ENCODE results near the gene ERCC5. TPM values are rescaled to one million over a fixed set of nuclear protein-coding genes. Genes with fewer than 3 reads are reported as not detected.

Gene ERCC5
- total and polyA plus RNA-seq, 9 of the 15 experiments (the other 6 are each of a cell fraction or from before 2014, with no cell fraction given), result 7.4 to 43.1 (median 33.9) TPM

DNA sequence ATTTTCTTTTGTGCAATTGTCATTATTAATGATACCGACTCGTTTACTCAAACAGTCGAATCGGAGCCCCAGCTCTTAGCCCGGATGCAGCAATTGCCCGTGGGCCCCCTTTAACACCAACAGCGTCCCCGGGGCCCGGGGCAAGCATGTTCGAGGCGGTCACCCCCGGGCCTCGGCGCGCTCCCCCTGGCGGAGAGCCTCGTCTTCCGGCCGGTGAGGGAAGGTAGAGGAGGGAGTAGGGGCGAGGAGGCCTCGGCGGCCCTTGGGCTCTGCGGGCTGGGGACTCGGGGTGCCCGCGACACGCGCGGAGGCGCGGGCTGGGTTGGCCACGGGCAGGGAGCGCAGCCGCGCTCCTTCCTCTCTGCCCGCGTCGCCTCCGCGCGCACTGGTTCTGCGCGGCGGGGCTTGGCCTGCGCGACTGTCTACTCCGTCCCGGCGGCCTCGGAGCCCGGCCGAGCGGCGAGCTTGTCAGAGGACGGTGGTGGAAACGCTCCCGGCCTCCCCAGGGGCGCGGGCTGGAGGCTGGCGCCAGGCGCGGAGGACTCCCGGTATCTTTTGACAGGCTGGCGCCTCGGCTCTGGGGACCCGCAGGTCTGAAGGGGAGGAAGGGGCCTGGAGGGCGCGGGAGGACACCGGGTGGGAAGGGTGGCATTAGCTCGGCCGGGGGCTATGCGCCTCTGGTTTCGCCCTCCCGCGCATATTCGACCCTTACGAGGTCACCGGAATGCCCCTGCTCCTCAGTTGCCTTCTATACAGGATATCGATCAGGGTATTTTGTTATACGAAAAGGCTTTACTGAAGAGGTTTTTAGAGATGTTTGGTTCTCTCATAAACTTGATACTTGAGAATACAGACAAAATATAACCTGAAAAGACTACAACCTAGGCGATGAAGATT, 45.4 kb upstream of the ERCC5 start (continued):
- no peak for TF ChIP-seq NEUROD1 (IDR thresholded peaks at IDR 0.05; ENCODE audit: borderline replicate concordance, low read depth, low read length, partially characterized antibody)
- no peak for TF ChIP-seq ZNF217 (CRISPR knock-in tag; IDR thresholded peaks at IDR 0.05)
- no peak for TF ChIP-seq MCM2 (IDR thresholded peaks at IDR 0.05; ENCODE audit: low read depth)
- peak; percentile 83 for TF ChIP-seq NR3C1 (CRISPR knock-in tag; IDR thresholded peaks at IDR 0.05)
- no peak for TF ChIP-seq ZNF347 (CRISPR knock-in tag; IDR thresholded peaks at IDR 0.05; ENCODE audit: low read depth)
- TF ChIP-seq CHCHD3 (CRISPR knock-in tag; IDR thresholded peaks at IDR 0.05), result no peak
- TF ChIP-seq NFRKB (IDR thresholded peaks at IDR 0.05; ENCODE audit: low read depth), result no peak
- TF ChIP-seq TCF3 (CRISPR knock-in tag; IDR thresholded peaks at IDR 0.05), result no peak
- TF ChIP-seq MTA2 (IDR thresholded peaks at IDR 0.05; ENCODE audit: low read depth), result no peak
- no peak for TF ChIP-seq ZNF644 (tag; IDR thresholded peaks at IDR 0.05; ENCODE audit: low read depth)
- TF ChIP-seq BHLHE40 (IDR thresholded peaks at IDR 0.05; ENCODE audit: low read length), result no peak
- TF ChIP-seq CREB5 (CRISPR knock-in tag; IDR thresholded peaks at IDR 0.05), result no peak
- no peak for TF ChIP-seq MCM5 (IDR thresholded peaks at IDR 0.05; ENCODE audit: low read depth)
- no peak for TF ChIP-seq MAFF (IDR thresholded peaks at IDR 0.05; ENCODE audit: low read length)
- no peak for TF ChIP-seq ZC3H11A (IDR thresholded peaks at IDR 0.05; ENCODE audit: low read depth, low read length)
- TF ChIP-seq MXD1 (CRISPR knock-in tag; IDR thresholded peaks at IDR 0.05; ENCODE audit: borderline replicate concordance, poor library complexity, severe bottlenecking), result no peak
- TF ChIP-seq KAT8 (IDR thresholded peaks at IDR 0.05; ENCODE audit: low read depth), result no peak
- TF ChIP-seq ZNF740 (CRISPR knock-in tag; IDR thresholded peaks at IDR 0.05), result 0 out of 2 replicates have a peak, but pooled peaks have one; percentile 21
- TF ChIP-seq ZNF740 (tag; IDR thresholded peaks at IDR 0.05), result no peak
- TF ChIP-seq RB1 (IDR thresholded peaks at IDR 0.05; ENCODE audit: low read depth), result peak; percentile 78
- no peak for TF ChIP-seq TSC22D4 (tag; IDR thresholded peaks at IDR 0.05)
- no peak for TF ChIP-seq POU5F1 (IDR thresholded peaks at IDR 0.05; ENCODE audit: borderline replicate concordance, low read depth, low read length, partially characterized antibody)
- TF ChIP-seq ZNF354B (CRISPR knock-in tag; IDR thresholded peaks at IDR 0.05), result no peak
- no peak for TF ChIP-seq ZNF586 (CRISPR knock-in tag; conservative IDR thresholded peaks at IDR 0.05)
- no peak for TF ChIP-seq GTF2A2 (tag; IDR thresholded peaks at IDR 0.05)
- TF ChIP-seq JUNB (CRISPR knock-in tag; conservative IDR thresholded peaks at IDR 0.05), result no peak
- no peak; the same call in 1 of the 2 replicates for TF ChIP-seq ILF3 (IDR thresholded peaks at IDR 0.05; ENCODE audit: borderline replicate concordance)
- no peak for TF ChIP-seq MED1 (CRISPR knock-in tag; IDR thresholded peaks at IDR 0.05; ENCODE audit: borderline replicate concordance)

All from K562 (cell line).